Fibroblast of the aortic adventitia (primary cell): Measurements from ENCODE around the gene FOXP4. TPM values are rescaled to one million over a fixed set of nuclear protein-coding genes. Genes with fewer than 3 reads are reported as not detected.

Source experiments
- DNase-seq: peaks from one replicate; pipeline ENCODE4 v3.0.0-alpha.2; 2010; ENCODE audit warnings: low read depth
- H3K4me3 ChIP-seq: 2 replicates; pipeline ENCODE4 v1.5.1; 2011; ENCODE audit warnings: low read depth, mild to moderate bottlenecking, control low read depth, low read length, moderate library complexity
- total RNA-seq: library from RNA; depleted of rRNA; stranded (reverse); fragments of >200 nt; gene quantifications from 2 replicates; pipeline ENCODE4 v1.2.3, GENCODE V29; 2012; ENCODE audit warnings: low replicate concordance
- TF ChIP-seq, protein P1 (sequence below): IDR thresholded peaks from 2 replicates; pipeline ENCODE4 v1.5.1; 2011; ENCODE audit warnings: mild to moderate bottlenecking, low read length, control low read depth, inconsistent platforms; ENCODE audit not compliant: insufficient read depth

The FOXP4 gene, protein sequence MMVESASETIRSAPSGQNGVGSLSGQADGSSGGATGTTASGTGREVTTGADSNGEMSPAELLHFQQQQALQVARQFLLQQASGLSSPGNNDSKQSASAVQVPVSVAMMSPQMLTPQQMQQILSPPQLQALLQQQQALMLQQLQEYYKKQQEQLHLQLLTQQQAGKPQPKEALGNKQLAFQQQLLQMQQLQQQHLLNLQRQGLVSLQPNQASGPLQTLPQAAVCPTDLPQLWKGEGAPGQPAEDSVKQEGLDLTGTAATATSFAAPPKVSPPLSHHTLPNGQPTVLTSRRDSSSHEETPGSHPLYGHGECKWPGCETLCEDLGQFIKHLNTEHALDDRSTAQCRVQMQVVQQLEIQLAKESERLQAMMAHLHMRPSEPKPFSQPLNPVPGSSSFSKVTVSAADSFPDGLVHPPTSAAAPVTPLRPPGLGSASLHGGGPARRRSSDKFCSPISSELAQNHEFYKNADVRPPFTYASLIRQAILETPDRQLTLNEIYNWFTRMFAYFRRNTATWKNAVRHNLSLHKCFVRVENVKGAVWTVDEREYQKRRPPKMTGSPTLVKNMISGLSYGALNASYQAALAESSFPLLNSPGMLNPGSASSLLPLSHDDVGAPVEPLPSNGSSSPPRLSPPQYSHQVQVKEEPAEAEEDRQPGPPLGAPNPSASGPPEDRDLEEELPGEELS
- total RNA-seq: 0.41 and 2.9 TPM in 2 replicates

DNA sequence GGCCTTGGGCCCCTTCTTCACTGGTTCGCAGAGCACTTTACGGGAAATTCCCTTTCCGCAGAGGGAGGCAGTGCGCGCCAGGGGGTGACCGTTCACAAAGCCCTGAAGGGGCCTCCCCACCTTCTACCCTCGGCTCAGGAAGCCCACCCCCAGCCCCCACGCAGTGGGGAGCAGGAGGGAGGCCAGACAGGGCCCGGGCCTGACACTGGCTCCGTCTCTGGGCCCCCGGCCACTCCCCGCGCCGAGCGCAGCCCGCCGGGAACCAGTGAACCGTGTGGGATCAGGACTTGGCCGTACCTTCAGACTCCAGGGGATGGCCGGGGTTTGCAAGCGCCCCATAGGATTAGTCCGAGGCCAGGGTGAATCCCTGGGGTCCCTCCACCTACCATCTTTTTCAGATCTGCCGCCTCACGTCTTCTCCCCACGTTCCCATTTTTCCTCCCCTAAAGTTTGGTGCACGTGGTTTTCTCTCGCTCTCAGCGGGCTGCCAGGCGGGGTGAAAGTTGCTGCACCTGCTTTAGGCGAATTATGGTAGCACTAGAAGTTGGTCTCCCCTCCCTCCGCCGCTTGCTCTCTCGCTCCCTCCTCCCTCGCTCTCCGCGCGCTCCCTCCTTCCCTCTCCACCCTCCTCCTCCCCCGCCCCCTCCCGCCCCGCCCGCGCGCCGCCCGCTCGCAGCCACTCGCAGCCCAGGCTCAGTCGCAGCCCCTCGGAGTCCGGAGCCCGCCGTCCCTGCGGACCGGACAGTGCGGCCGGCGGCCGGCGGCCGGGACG lies at the start of gene FOXP4:
Gene FOXP4, plus strand, starts transcription at position 679 of the 772 bp plus-strand sequence. CDS start 19,380 bp downstream, outside the sequence.
- peak; percentile 95 for DNase-seq
- H3K4me3 ChIP-seq: peak within 1 kb of the TSS; percentile 90
- TF ChIP-seq, protein P1, sequence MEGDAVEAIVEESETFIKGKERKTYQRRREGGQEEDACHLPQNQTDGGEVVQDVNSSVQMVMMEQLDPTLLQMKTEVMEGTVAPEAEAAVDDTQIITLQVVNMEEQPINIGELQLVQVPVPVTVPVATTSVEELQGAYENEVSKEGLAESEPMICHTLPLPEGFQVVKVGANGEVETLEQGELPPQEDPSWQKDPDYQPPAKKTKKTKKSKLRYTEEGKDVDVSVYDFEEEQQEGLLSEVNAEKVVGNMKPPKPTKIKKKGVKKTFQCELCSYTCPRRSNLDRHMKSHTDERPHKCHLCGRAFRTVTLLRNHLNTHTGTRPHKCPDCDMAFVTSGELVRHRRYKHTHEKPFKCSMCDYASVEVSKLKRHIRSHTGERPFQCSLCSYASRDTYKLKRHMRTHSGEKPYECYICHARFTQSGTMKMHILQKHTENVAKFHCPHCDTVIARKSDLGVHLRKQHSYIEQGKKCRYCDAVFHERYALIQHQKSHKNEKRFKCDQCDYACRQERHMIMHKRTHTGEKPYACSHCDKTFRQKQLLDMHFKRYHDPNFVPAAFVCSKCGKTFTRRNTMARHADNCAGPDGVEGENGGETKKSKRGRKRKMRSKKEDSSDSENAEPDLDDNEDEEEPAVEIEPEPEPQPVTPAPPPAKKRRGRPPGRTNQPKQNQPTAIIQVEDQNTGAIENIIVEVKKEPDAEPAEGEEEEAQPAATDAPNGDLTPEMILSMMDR: no peak

DNA sequence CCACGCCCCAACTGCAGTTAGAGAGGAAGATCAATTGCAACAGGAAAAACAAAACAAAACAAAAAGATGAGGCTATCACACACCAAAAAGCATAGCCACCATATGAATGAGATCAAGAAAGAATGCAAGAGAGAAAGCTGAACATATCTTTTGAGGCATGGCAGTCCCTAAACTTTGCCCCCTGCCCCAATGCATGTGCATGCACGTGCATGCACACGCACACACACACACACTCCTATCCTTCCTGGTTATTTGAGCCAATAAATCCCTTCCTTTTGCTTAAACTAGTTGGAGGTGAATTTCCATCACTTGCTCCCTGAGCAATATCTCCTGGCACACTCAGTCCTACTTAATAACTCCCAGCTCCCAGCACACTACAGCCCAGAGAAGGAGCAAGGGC lies 48.6 kb upstream of the FOXP4 start:
- H3K4me3 ChIP-seq: no peak overlapping the region
- no peak for DNase-seq
- TF ChIP-seq, protein P1: no peak

DNA sequence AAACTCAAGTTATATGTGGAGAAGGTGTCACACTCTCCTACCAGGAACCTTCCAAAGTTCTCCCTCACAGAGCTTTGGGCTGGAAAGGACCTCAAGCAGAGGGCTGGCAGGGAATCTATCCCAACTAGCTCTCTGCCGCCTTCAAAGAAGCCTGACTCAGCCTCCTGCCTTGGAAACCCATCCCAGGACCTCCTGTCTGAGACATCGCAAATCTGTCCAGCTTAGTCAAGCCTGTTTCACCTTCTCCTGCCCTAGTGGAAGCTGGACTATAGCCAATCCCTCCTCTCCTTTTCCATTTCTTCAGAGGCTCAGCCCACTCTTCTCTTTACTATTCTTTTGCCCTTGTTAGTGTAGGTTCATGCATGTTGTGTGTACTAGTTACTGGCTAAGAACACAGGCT lies 48.2 kb upstream of the FOXP4 start:
- TF ChIP-seq, protein P1: no peak
- no peak overlapping the region for H3K4me3 ChIP-seq
- DNase-seq: peak; percentile 51

DNA sequence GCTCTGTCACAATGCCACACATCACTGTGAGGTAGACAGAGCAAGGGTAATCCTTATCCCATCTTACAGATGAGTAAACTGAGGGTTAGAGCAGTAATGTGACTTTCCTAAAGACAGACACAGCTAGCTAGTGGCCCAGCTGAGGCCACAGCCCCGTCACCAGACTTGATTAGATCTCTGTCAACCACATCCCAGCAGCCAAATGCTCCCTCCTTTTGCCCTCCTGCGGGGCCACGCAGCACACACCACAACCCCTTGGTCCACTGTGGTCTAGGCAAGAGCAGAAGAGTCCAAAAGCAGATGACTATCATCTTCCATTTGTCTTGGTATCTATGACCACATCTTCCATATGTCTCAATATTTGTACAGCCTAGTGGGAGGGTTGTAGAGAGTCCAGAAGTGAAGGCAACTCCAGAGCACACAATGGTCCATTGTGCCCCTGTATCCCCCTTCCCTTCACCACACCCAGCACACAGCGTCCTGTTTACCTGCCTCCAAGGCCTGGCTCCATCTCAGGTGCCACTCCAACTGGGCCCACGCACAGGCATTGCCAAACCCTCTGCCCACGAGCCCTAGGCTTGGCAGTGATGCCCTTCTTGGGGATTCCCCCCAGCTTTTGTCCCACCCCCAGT lies 47.1 kb upstream of the FOXP4 start:
- no peak overlapping the region for H3K4me3 ChIP-seq
- no peak for DNase-seq
- TF ChIP-seq, protein P1: no peak

DNA sequence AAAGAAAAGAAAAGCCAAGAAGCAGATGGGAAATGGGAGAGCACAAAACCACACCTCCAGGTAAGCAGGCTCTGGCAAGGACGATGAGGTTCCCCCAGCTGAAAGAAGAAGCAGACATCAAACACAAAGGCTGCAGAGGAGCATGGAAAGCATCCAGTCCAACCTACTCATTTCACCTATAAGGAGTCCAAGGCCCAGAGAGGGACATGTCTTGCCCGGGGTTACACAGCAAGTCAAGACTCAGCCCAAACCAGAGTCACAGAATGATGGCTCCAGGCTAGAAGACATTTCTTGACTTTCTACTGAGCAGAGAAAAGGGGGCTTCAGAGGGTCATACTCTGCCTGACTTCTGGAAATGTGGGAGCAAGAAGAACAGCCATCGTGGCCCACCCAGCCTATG lies 45.6 kb upstream of the FOXP4 start:
- H3K4me3 ChIP-seq: no peak overlapping the region
- TF ChIP-seq, protein P1: no peak
- no peak for DNase-seq

DNA sequence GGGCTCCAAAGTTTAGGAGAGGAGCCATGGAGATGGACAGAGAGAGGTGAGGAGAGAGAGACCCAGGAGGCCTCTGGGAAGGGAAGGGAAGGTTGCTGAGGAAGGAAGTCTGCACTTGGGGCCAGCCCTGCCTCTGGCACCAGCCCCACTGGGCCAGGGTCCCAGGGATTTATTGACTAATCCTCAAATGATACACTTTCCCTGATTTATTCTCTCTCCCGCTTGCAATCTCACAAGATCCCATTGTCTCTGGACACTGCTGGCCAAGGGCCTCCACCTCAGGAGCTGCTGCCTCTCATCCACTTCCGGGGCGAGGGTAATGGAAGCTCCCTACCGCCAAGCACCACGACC lies 43.6 kb upstream of the FOXP4 start:
- TF ChIP-seq, protein P1: no peak
- H3K4me3 ChIP-seq: no peak overlapping the region
- DNase-seq: no peak
